Stimulated activated CD8-positive, alpha-beta memory T cell treated with anti-CD3 and anti-CD28 coated beads, Interleukin-15, amount 100 ng/mL, for 4 hours (primary cell): ENCODE data around the gene VASN.
"Not testable (repeated sequence)": the region's sequence is repeated elsewhere in the genome, so short reads cannot be mapped to it uniquely, and the experiment has no call there.

Experiments used
- DNase-seq, 2 donors: peaks; one replicate each; pipeline ENCODE4 v3.0.0-alpha.2; 2020; ENCODE audit warnings: low read depth in 2 of 2

Gene VASN

DNA sequence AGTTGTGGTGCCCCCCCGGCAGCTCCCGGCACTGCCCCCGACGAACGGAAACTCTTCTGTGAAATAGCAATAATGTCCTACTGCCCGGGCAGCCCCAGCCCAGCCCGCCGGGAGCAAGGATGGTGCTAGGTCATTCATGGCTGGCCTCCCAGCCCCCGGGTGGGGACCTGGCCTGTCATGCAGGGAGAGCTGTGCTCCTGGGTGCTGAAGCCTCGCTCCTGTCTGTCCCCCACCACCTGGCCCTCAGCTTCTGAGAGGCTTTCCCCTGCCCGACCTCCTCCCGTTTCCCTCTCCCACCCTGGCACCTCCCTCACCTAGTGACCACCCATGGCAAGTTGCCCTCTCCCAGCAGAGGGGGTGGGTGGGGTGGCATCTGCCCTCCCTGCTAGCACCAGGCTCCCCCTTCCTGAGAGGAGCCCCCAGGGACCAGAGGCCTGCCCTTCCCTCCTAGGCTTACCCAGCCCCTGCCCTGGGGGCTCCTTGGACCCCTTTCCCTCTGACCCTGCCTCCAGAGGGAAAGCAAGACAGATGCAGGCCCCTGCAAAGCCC is 34.0 kb upstream of the VASN start:
- no peak for DNase-seq

DNA sequence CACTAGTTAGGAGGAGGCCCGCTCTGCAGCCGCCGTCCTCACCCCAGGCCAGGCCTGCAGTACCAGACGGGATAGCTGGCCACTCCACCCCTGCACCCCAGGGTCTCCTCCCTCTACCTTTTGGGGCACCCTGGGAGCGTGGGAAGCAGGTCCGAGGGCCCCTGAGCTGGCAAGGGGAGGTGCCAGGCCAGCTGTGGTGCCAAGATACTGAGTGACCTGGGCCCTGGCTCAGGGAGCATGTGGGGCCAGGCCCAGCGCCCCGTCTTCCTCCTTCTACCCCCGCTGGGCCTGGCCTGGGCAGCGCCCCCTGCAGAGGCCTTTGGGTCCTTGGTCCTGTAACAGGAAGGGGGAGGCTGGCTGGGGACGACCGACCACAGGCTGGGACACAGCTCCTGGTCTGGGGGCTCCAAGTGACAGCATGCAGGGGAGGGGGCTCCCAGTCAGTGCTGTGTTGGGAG is 33.5 kb upstream of the VASN start:
- DNase-seq, result no peak

DNA sequence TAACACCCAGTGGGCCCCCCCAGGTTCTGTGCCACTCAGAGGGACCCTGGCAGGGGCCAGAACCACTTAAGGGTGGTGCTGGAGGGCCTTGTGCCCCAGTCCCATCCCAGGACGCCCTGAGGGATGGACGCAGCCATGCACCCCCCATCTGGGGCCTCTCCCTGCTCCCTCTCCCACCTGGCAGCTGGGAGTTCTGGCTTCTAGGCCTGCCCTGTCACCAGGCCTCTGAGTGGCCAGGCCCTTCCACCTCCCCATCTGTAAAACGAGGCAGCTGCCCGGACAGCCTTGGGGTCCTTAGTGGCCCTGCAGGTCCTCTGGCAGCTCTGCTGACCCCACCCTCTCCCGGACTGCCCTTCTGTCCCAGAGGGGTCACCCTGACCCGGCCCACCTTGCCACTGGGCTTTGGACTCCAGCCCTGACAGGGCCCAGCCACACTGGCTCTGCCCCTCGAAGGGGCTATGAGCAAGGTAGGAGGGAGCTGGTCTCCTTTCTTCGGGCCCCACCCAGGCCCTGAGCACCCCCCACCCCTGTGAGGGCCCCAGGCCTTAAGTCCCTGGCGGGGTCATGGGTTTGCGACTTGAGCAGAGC is 32.8 kb upstream of the VASN start:
- no peak for DNase-seq

DNA sequence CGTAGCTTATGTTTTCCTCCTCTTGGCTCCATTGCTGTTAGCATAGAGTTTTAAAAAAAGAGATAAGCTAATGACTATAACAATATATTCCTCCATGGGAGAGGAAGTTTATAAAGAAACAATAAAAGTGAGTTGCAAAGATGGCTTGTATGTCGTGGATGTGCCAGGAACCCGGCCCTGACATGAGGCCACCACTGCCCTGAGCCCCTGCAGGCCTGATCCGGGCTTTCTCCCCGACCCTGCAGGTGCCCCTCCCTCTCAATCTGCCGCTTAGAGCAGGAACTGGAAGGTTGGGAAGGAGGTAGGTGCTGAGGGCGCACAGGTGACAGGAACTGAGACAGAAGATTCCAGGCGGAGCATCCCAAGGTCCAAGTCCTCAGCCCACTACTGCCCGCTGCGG is 32.2 kb upstream of the VASN start:
- DNase-seq, result no peak

DNA sequence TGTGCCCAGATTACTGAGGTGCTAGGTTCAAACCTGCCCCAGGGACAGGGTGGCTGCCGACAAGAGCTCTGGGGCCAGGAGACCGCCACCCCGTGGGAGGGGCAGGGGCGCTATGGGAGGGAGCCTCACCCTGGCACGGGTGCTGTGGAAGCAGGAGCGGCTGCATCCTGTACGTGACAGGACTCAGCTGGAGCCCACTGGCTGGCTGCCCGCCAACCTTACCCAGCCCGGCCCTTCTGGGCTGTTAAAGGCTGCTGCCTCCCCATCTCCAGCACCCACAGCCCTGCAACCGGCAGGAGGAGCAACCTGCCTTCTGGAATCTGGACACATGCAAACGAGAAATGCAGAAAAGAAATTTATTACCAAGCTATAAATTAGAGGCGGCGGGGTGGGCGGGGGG is 31.7 kb upstream of the VASN start:
- no peak for DNase-seq

DNA sequence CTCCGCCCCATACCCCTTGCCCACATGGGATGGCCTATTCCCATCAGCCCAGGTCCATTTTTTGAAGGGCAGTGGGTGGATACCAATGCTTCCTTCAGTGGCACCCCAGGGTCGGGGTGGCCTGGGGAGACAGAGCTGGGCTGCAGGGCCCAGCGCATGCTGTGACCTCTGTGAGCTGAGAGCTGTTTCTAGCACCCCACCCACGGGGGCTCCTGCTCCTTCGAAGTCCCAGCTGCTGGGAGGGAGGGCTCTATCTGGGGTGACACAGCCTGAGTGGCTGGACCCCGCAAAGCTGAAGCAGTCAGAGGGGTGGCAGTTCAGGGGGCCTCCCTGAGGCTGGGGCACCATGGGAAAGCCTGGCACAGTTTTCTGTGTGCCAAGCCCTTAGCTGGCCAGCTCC is 31.2 kb upstream of the VASN start:
- no peak for DNase-seq

DNA sequence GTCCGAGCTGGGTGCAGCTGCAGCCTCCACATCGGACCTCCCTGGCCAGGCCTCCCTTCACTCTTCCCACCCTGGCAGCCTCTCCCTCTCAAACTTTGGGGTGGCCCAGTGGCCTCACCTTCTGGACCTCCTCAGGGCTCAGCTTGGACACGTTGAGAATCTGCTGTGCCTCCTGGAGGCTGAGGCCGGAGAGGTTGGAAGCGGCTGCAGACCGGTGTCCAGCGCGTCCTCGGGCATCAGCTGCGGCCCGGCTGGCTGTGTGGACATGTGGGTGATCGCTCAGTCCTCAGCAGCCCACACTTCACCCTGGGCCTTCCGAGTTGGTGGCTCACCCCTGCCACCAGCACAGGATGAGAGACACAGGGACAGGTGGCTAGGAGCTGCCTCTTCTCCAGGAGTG is 30.4 kb upstream of the VASN start:
- DNase-seq, result no peak

DNA sequence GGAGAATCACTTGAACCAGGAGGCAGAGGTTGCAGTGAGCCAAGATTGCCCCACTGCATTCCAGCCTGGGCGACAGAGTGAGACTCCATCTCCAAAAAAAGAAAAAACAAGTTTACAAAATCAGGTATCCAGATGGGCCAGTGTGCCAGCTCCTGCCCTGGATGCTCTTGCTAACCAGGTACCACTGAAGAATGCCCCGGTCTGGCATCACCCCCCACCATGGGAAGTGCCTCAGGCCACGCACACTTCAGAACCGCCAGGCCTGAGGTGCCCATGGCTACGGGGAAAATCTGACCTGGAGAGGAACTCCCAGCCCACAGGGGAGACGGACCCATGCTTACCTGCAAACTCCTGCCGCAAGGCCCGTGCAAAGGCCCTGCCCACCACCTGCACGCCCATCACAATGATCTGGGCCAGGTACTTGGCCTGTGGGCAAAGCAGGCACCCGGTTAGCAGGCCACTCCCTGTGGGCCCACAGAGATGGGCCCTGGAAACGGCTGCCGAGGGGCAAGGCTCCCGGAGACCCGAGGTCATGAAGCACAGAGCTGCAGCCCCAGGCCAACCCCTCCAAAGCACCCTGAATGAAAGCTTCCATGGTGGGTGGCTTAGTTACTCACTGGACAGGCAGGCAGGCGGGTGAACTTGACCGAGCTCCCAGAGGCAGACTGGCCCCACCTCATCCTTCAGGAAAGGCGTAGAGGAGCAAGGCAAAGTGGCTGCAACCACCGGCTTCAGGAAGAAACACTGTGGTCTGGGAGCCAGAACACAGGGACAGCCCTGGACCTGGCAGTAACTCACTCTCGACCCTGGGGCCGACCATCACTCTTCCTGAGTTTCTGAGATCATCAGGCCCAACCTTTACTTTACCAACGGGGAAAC is 28.5 kb upstream of the VASN start:
- DNase-seq, result no peak

DNA sequence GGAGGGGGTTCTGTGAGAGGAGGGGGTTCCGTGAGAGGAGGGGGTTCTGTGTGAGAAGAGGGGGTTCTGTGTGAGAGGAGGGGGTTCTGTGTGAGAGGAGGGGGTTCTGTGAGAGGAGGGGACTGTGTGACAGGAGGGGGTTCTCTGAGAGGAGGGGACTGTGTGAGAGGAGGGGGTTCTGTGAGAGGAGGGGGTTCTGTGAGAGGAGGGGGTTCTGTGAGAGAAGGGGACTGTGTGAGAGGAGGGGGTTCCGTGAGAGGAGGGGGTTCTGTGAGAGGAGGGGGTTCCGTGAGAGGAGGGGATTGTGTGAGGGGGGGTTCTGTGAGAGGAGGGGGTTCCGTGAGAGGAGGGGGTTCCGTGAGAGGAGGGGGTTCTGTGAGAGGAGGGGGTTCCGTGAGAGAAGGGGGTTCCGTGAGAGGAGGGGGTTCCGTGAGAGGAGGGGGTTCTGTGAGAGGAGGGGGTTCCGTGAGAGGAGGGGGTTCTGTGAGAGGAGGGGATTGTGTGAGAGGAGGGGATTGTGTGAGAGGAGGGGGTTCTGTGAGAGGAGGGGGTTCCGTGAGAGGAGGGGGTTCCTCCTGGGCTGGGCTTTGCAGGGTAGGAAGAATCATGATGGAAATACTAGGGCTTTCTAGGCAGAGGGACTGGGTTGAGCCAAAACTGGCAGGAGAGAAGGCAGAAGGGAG is 27.2 kb upstream of the VASN start:
- DNase-seq, result not testable (repeated sequence)

DNA sequence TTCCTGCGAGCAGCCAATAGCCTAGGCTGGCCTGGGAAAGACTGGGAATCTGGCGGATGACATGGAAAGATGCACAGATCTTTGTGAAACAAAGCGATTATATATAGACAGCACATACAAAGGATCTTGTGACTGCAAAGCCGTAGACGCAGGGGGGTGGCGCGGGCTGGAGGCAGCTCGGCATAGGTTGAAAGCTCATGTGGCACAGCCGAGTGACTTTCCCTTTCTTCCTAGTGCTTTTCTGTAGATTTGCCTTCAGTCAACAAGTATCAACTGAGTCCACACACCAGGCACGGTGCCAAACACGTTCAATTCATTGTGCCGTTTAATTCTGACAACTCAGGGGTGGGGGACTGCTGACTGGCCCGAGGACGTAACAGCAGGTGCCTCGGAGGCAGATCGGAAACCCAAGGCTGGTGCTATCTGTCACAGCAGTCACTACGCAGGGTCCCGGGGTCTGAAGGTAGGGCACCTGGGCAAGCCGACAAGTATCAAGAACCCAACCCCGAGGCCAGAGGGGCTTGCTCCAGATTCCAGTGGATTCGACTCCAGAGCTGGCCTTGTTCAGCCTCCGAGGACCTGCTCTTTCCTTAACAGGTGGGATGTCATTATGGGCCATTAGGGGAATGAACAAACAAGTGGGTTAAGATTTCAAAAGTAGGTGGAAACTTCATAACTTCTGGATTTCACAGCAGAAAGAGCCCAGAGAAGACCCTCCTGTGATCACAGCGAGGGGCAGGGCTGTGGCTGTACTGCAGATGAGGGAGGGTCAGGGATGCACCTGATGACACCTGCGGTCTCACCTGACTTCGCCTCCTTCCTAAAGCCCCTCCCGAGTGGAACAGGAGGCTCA is 26.4 kb upstream of the VASN start:
- no peak for DNase-seq

DNA sequence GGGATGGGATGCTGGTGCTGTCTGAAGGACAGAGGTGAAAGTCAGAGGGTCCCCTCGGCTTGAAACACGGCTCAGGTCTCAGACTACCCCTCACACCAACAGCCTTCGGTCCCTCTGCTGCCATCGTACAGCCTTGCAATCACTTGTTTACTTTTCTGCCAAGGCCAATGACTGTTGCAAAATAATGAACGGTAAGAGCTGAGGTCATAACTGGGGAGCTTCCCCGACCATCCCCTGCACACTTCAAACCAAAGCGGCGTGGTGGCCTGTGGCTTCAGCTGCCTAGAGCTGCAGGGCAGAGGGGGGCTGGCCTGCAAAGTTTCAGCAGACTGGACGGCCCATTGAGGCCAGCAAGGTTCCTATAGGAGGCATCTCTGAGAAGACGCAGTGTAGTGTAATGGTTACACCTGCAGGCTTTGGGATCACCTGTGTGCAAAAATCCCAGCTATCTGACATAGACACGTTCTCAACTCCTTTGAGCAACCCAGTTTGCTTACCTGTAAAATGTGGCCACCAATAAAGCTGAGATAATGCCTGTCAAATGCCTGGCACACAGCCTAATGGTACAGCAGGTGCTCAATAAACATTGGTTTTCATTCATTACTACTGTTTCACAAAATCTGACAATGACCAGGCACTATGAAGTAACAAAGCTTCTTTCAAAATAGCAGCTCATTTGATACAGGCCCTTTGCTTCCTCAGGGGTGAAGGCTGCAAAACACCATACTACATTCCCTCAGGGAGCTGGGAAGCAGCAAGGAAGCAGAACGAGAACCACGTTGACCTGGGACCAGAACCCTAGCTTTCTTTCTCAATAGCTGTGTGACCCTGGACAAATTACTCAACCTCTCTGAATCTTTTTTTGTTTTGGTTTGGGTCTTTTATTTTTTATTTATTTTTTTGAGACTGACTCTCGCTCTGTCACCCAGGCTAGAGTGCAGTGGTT is 25.5 kb upstream of the VASN start:
- DNase-seq, result no peak

DNA sequence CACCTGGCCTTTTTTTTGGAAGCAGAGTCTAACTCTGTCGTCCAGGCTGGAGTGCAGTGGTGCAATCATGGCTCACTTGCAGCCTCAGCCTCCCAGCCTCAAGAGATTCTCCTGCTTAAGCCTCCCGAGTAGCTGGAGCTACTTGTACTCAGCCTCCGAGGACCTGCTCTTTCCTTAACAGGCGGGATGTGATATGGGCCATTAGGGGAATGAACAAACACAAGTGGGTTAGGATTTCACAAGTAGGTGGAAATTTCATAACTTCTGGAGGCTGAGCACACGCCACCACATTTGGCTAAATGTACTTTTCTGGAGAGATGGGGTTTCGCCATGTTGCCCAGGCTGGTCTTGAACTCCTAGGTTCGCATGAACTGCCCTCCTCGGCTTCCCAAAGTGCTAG is 24.6 kb upstream of the VASN start:
- DNase-seq, result no peak

DNA sequence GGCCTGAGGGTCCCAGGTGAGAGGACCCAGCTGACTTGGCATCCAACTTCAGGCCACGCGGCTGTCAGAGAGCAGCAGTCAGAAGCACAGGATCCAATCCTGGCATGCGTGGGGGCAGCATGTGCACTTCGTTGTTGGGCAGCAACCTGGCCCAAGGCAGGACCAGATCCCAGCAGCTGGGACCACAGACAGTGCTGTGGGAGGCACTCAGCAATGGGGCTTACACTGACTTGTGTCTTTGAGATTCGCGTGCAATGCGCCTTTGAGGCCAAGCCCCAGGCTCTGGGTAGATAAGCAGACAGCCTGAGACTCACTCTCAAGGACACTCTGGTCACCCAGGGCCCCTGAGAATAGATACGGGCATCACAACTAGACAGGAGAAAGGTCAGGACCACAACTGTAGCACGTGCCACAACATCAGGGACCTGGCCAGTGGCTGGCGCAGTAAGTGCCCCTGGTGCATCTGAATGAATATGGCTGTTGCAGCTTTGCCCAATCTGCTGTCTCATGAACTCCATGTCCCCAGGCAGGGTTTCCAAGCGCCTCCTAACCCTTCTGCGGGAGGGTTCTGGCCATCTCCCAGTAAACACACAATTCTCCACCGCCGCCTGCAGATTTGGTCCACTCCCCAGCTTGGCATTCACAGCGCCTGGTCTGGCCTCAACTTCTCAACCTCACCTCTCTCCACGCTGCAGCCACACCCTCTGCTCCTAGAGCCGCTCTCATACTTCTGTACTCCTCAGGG is 23.7 kb upstream of the VASN start:
- no peak for DNase-seq

DNA sequence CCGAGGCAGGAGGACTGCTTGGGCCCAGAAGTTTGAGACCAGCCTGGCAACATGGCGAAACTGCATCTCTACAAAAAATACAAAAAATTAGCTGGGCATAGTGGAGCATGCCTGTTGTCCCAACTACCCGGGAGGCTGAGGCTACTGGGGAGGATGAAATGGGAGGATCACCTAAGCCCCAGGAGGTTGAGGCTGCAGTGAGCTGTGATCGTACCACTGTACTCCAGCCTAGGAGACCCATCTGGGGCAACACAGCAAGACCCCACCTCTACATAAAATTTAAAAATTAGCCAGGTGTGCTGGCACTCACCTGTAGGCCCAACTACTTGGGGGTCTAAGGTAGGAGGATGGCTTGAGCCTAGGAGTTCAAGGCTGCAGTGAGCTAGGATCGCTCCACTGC is 22.3 kb upstream of the VASN start:
- DNase-seq, result no peak

DNA sequence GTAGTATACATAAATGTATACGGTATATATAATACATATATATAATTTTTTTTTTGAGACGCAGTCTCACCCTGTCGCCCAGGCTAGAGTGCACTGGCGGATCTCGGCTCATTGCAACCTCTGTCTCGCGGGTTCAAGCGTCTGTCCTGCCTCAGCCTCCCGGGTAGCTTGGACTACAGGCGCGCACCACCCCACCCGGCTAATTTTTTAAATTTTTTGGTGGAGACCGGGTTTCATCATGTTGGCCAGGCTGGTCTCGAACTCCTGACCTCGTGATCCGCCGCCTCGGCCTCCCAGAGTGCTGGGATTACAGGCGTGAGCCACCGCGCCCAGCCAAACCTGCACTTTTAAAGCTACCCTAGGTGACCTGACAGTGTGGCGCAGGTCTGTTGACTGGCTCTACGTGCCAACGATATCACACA is 21.3 kb upstream of the VASN start:
- DNase-seq, result no peak

DNA sequence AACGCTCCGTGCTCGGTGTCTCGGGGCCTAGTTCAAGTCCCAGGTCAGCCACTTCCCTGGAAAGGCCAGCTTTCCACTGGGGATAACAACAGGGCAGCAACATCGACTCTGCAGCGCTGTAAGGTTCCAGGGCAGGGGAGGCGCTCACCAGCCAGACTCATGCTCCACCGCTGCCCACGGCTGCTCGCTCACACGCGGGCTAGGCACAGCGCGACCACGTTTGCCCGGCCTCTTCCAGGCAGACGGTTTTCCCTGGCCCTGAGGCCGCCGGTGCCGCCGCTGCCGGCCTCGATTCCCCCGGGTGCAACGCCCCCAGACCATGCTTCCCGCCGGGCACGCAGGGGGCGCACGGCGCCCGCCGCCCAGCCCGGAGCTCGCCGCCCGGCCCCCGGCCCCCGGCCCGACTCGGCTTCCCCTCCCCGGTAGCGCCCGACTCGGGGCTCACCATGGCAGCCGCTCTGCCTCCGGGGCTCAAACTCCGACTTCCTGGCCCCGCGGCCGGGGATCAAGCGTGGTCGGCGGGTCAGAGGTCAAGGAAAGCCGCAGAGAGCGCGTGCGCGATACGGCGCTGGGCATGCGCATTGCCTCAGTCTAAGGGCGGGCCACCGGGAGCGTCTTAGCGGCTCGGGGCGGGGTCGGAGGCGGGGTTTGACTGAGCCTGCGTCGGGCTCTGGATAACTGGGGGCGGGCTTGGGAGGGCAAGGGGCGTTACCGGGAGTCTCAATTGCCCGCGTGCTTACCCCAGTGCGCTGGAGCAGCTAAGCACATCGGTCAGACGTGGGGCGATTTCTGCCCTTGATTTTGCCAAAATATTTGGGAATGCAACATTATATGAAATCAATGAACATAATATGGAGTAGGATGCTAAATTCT is 20.6 kb upstream of the VASN start, which contains the start of gene PAM16:
TSS of gene PAM16 (minus strand) at position 535 of the 873 bp plus-strand sequence. CDS start at position 448, 87 bp downstream.
- DNase-seq, result peak; percentile 95 to 96

DNA sequence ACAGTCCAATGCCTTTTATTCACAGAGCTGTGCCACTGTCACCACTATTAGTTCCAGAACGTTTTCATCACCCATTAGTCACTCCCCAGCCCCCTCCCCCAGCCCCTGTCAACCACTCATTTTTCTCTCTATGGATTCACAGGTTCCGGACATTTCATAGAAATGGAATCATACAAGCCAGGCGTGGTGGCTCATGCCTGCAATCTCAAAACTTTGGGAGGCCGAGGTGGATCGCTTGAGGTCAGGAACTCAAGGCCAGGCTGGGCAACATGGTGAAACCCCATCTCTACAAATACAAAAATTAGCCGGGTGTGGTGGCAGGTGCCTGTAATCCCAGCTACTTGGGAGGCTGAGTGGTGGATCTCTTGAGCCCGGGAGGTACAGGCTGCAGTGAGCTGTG is 19.8 kb upstream of the VASN start:
- DNase-seq, result no peak

DNA sequence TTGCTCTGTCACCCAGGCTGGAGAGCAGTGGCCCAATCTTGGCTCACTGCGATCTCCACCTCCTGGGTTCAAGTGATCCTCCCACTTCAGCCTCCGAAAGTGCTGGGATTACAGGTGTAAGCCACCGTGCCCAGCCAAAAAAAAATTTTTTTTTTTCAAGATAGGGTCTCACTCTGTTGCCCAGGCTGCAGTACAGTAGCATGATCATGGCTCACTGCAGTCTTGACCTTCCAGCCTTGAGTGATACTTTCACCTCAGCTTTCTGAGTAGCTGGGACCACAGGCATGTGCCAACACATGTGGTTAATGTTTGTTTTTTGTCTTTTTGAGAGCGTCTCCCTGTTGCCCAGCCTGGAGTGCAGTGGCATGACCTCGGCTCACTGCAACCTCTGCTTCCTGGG is 18.8 kb upstream of the VASN start:
- DNase-seq, result no peak

DNA sequence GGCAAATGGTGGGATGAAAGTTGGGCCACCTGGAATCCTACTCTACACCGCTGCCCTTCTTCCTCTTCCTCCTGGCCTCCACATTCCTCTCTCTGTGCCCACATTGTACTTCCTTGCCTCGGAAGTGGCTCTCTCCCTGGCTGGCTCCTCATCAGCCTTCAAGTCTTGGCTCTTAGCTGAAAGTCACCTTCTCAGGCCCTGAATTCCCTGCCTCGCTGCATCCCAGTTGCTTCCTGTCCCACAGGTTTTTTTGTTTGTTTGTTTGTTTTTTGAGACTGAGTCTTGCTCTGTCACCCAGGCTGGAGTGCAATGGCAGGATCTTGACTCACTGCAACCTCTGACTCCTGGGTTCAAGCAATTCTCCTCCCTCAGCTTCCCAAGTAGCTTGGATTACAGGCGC is 18.0 kb upstream of the VASN start:
- DNase-seq, result no peak
